Measurements from ENCODE around the gene CTSW.

The CTSW gene

DNA sequence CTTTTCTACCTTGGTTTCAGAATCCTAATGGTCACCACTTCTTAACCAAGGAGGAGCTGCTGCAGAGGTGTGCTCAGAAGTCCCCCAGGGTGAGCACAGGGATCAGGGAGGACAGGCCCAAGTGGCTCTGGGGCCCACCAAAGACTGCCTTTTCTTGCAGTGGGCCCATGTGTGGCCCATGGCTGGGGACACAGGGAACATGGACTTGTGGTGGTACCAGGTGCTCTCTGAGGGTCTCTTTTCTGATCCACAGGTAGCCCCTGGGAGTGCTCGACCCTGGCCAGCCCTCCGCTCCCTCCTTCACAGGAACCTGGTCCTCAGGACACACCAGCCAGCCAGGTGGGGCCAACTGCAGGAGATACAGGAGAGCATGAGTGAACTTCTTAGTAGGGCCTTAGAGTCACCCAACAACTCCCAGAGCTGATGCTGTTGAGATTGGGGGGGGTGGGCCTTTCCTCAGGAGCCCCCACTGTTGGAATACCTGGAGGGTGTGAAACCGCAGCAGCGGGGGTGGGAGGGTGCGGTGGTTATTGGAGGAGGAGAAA, 17.4 kb upstream of the CTSW start:
- no peak overlapping the region for H3K4me2 ChIP-seq (ENCODE audit: low read length, poor library complexity, severe bottlenecking)
- H2BK5ac ChIP-seq (ENCODE audit: low read depth, low read length, poor library complexity, severe bottlenecking), result no peak overlapping the region
- WGBS, result 73% methylated on average over 5 of the region's 5 CpGs
- H3K18ac ChIP-seq (ENCODE audit: low read depth in 1 of 2, low read length in 2 of 2), result no peak overlapping the region
- H3K79me1 ChIP-seq (replicated peaks; ENCODE audit: low read length, poor library complexity, severe bottlenecking), result peaks cover 12% of the 10 kb centered on the region
- H3K27ac ChIP-seq (ENCODE audit: low read length, poor library complexity, severe bottlenecking), result no peak overlapping the region
- no peaks in the 10 kb centered on the region for H3K27me3 ChIP-seq (ENCODE audit: control insufficient read depth in 1 of 2, insufficient read depth in 1 of 2, low read length in 2 of 2)
- no peak overlapping the region for H3K4ac ChIP-seq (ENCODE audit: low read depth in 1 of 2, low read length in 2 of 2)
- H4K91ac ChIP-seq (ENCODE audit: low read length), result no peak overlapping the region
- no peak overlapping the region for H2AFZ ChIP-seq (ENCODE audit: low read depth, low read length)
- H3K9ac ChIP-seq (ENCODE audit: low read length), result peak overlapping the region; percentile 96
- peaks cover 39% of the 10 kb centered on the region for H3K4me1 ChIP-seq (ENCODE audit: control insufficient read depth, insufficient read depth, low read depth, low read length)
- no peak overlapping the region for H4K8ac ChIP-seq (ENCODE audit: low read length)
- H3K36me3 ChIP-seq (ENCODE audit: control insufficient read depth in 1 of 2, insufficient read depth in 2 of 2, low read depth in 1 of 2, low read length in 2 of 2), result peaks cover 54 to 56% of the 10 kb centered on the region in 2 experiments
- peak overlapping the region in 1 of 2 experiments; percentile 42 for H3K23ac ChIP-seq (ENCODE audit: low read length in 2 of 2)
- no peak overlapping the region for H2BK12ac ChIP-seq (ENCODE audit: low read length in 2 of 2)
- H2AK5ac ChIP-seq (ENCODE audit: low read length, severe bottlenecking), result no peak overlapping the region
- H3K4me3 ChIP-seq (ENCODE audit: insufficient read depth in 1 of 2, low read depth in 1 of 2, low read length in 2 of 2), result no peak overlapping the region
- no peak overlapping the region for H2BK120ac ChIP-seq (ENCODE audit: low read depth, low read length)
- no peaks in the 10 kb centered on the region for H3K9me3 ChIP-seq (ENCODE audit: control insufficient read depth, low read length)
- no peak overlapping the region for H2BK15ac ChIP-seq (ENCODE audit: low read depth, poor library complexity, severe bottlenecking)
- H3K14ac ChIP-seq (ENCODE audit: low read length in 2 of 2), result no peak overlapping the region
- DNase-seq, result no peak

DNA sequence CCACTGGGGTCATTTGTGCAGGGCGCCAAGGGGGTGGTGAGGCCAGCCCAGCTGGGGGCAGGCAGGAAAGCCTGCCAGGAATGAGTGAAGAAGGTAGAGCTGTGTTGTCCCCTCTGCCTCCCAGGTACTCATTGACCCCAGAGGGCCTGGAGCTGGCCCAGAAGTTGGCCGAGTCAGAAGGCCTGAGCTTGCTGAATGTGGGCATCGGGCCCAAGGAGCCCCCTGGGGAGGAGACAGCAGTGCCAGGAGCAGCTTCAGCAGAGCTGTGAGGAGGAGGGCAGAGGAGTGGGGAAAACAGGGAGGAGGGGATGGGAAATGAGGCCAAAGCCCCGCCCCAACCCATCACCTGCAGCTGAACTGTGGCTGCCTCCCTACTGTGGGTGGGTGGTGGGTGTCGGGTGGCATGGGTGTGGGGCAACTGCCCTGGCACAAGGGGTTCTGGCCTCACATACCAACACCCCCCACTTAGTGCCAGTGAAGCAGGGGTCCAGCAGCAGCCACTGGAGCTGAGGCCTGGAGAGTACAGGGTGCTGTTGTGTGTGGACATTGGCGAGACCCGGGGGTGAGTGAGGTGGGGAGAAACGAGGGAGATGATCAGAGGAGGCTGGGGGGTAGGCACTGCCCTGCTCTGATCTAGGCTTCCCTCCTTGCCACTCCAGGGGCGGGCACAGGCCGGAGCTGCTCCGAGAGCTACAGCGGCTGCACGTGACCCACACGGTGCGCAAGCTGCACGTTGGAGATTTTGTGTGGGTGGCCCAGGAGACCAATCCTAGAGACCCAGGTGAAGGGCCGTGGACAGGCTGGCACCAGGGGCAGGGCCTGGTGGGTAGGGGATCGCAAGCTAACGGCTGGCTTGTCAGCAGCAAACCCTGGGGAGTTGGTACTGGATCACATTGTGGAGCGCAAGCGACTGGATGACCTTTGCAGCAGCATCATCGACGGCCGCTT, 16.4 kb upstream of the CTSW start:
- H4K8ac ChIP-seq (ENCODE audit: low read length), result no peak overlapping the region
- peaks cover 12% of the 10 kb centered on the region for H3K79me1 ChIP-seq (replicated peaks; ENCODE audit: low read length, poor library complexity, severe bottlenecking)
- peak overlapping the region; percentile 49 for H3K9ac ChIP-seq (ENCODE audit: low read length)
- 95% methylated on average over 24 of the region's 24 CpGs for WGBS
- peaks cover 40% of the 10 kb centered on the region for H3K4me1 ChIP-seq (ENCODE audit: control insufficient read depth, insufficient read depth, low read depth, low read length)
- no peak overlapping the region for H2AFZ ChIP-seq (ENCODE audit: low read depth, low read length)
- H3K36me3 ChIP-seq (ENCODE audit: control insufficient read depth in 1 of 2, insufficient read depth in 2 of 2, low read depth in 1 of 2, low read length in 2 of 2), result peaks cover 63 to 66% of the 10 kb centered on the region in 2 experiments
- H2AK5ac ChIP-seq (ENCODE audit: low read length, severe bottlenecking), result no peak overlapping the region
- no peak overlapping the region for H2BK120ac ChIP-seq (ENCODE audit: low read depth, low read length)
- H3K27me3 ChIP-seq (ENCODE audit: control insufficient read depth in 1 of 2, insufficient read depth in 1 of 2, low read length in 2 of 2), result no peaks in the 10 kb centered on the region
- no peak overlapping the region for H3K4ac ChIP-seq (ENCODE audit: low read depth in 1 of 2, low read length in 2 of 2)
- H3K14ac ChIP-seq (ENCODE audit: low read length in 2 of 2), result no peak overlapping the region
- H4K91ac ChIP-seq (ENCODE audit: low read length), result no peak overlapping the region
- no peaks in the 10 kb centered on the region for H3K9me3 ChIP-seq (ENCODE audit: control insufficient read depth, low read length)
- H3K27ac ChIP-seq (ENCODE audit: low read length, poor library complexity, severe bottlenecking), result no peak overlapping the region
- no peak overlapping the region for H3K4me2 ChIP-seq (ENCODE audit: low read length, poor library complexity, severe bottlenecking)
- no peak overlapping the region for H2BK15ac ChIP-seq (ENCODE audit: low read depth, poor library complexity, severe bottlenecking)
- H2BK5ac ChIP-seq (ENCODE audit: low read depth, low read length, poor library complexity, severe bottlenecking), result no peak overlapping the region
- peak overlapping the region in 1 of 2 experiments; percentile 11 for H3K23ac ChIP-seq (ENCODE audit: low read length in 2 of 2)
- H3K18ac ChIP-seq (ENCODE audit: low read depth in 1 of 2, low read length in 2 of 2), result no peak overlapping the region
- DNase-seq, result no peak
- H2BK12ac ChIP-seq (ENCODE audit: low read length in 2 of 2), result no peak overlapping the region
- no peak overlapping the region for H3K4me3 ChIP-seq (ENCODE audit: insufficient read depth in 1 of 2, low read depth in 1 of 2, low read length in 2 of 2)

DNA sequence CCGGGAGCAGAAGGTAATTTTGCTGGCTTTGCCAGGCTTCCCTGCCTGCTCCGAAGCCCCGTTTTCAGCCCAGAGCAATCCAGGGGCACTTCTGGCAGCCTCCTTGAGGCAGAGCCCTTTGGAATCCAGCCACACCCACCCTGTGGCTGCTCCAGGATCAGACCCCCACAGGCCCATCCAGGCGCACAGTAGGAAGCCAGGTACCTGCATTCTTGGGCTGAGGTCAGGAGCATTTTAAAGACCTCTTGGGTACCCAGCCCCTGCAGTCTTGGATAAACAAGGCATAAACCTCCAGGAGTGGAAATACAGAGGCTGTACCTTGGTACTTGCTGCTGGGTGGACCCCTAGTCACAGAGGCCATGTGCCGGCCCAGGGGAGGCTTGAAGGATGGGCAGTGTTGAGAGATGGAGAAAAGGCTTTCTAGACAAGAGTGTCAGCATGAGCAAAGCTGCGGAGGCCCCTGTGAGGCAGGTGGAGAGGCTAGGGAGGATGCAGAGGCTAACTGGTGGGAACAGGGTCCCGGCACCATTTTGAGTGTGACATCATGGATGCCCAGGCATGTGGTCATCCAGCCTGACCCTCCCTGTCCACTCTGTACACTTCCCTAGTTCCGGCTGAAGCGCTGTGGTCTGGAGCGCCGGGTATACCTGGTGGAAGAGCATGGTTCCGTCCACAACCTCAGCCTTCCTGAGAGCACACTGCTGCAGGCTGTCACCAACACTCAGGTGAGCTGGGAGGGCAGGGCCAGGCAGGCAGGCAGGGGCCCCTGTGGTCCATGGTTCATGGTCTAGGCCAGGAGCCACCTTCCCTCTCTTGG, 15.5 kb upstream of the CTSW start:
- Histone ChIP-seq H3K9me3 (ENCODE audit: control insufficient read depth, low read length) (no peaks in the 10 kb centered on the region), H3K4me2 (ENCODE audit: low read length, poor library complexity, severe bottlenecking) (no peak overlapping the region), H3K4me1 (ENCODE audit: control insufficient read depth, insufficient read depth, low read depth, low read length) (peaks cover 43% of the 10 kb centered on the region), H3K4ac (ENCODE audit: low read depth in 1 of 2, low read length in 2 of 2) (no peak overlapping the region), H3K23ac (ENCODE audit: low read length in 2 of 2) (no peak overlapping the region), H3K27ac (ENCODE audit: low read length, poor library complexity, severe bottlenecking) (no peak overlapping the region), H3K14ac (ENCODE audit: low read length in 2 of 2) (no peak overlapping the region), H2BK12ac (ENCODE audit: low read length in 2 of 2) (no peak overlapping the region), H2BK120ac (ENCODE audit: low read depth, low read length) (no peak overlapping the region), H3K4me3 (ENCODE audit: insufficient read depth in 1 of 2, low read depth in 1 of 2, low read length in 2 of 2) (no peak overlapping the region), H2AK5ac (ENCODE audit: low read length, severe bottlenecking) (no peak overlapping the region), H3K9ac (ENCODE audit: low read length) (peak overlapping the region; percentile 49), H4K8ac (ENCODE audit: low read length) (no peak overlapping the region), H3K36me3 (ENCODE audit: control insufficient read depth in 1 of 2, insufficient read depth in 2 of 2, low read depth in 1 of 2, low read length in 2 of 2) (peaks cover 71 to 75% of the 10 kb centered on the region in 2 experiments), H2AFZ (ENCODE audit: low read depth, low read length) (no peak overlapping the region), H2BK15ac (ENCODE audit: low read depth, poor library complexity, severe bottlenecking) (no peak overlapping the region), H3K79me1 (replicated peaks; ENCODE audit: low read length, poor library complexity, severe bottlenecking) (peaks cover 16% of the 10 kb centered on the region), H4K91ac (ENCODE audit: low read length) (peak overlapping the region; percentile 16), H3K18ac (ENCODE audit: low read depth in 1 of 2, low read length in 2 of 2) (no peak overlapping the region), H2BK5ac (ENCODE audit: low read depth, low read length, poor library complexity, severe bottlenecking) (no peak overlapping the region), H3K27me3 (ENCODE audit: control insufficient read depth in 1 of 2, insufficient read depth in 1 of 2, low read length in 2 of 2) (no peaks in the 10 kb centered on the region)
- DNase-seq, result no peak
- 88% methylated on average over 12 of the region's 12 CpGs for WGBS
